GOT3 (cell line): ENCODE data around the gene PRRC2C.
"Not testable (repeated sequence)": the region's sequence is repeated elsewhere in the genome, so short reads cannot be mapped to it uniquely, and the experiment has no call there.

Experiments used
- DNase-seq: peaks from one replicate; lab custom pipeline; 2025; ENCODE audit warnings: mixed read lengths; lab: John Stamatoyannopoulos, UW

The PRRC2C gene

GRCh38 chr1:171500803-171501202, 15.5 kb downstream of the PRRC2C start:
- DNase-seq, result no peak

- DNase-seq, result no peak
Observed at GRCh38 chr1:171501305-171502024, 16.1 kb downstream of the PRRC2C start.

GRCh38 chr1:171506525-171507304, 21.4 kb downstream of the PRRC2C start:
- no peak for DNase-seq

- no peak for DNase-seq
Observed at GRCh38 chr1:171507435-171507834, 22.1 kb downstream of the PRRC2C start.

- no peak for DNase-seq
Observed at GRCh38 chr1:171509191-171509590, 23.9 kb downstream of the PRRC2C start.

- DNase-seq, result no peak
Observed at GRCh38 chr1:171513743-171514142, 28.4 kb downstream of the PRRC2C start.

GRCh38 chr1:171515299-171515698, 30.0 kb downstream of the PRRC2C start:
- no peak for DNase-seq

- no peak for DNase-seq
Observed at GRCh38 chr1:171515741-171516140, 30.4 kb downstream of the PRRC2C start.

GRCh38 chr1:171521567-171521966, 36.2 kb downstream of the PRRC2C start:
- DNase-seq, result no peak

GRCh38 chr1:171530676-171531075, 45.3 kb downstream of the PRRC2C start:
- no peak for DNase-seq

GRCh38 chr1:171532520-171532919, 47.2 kb downstream of the PRRC2C start:
- DNase-seq, result no peak

- no peak for DNase-seq
Observed at GRCh38 chr1:171545523-171545922, 60.2 kb downstream of the PRRC2C start.

- DNase-seq, result no peak
Observed at GRCh38 chr1:171550050-171550449, 64.7 kb downstream of the PRRC2C start.

- DNase-seq, result not testable (repeated sequence)
Observed at GRCh38 chr1:171550598-171551100, 65.3 kb downstream of the PRRC2C start.

GRCh38 chr1:171553960-171554359, 68.6 kb downstream of the PRRC2C start:
- DNase-seq, result not testable (repeated sequence)

GRCh38 chr1:171563675-171564074, 78.3 kb downstream of the PRRC2C start:
- DNase-seq, result no peak

GRCh38 chr1:171566467-171566866, 81.1 kb downstream of the PRRC2C start:
- DNase-seq, result no peak

GRCh38 chr1:171570295-171570694, 85.0 kb downstream of the PRRC2C start:
- DNase-seq, result no peak

- no peak for DNase-seq
Observed at GRCh38 chr1:171576144-171576543, 90.8 kb downstream of the PRRC2C start.

GRCh38 chr1:171581226-171581625, 95.9 kb downstream of the PRRC2C start:
- no peak for DNase-seq

GRCh38 chr1:171581766-171582165, 96.4 kb downstream of the PRRC2C start:
- no peak for DNase-seq

- DNase-seq, result no peak
Observed at GRCh38 chr1:171582589-171582988, 97.3 kb downstream of the PRRC2C start.

- no peak for DNase-seq
Observed at GRCh38 chr1:171583591-171584201, 98.4 kb downstream of the PRRC2C start.
